HepG2 (cell line): ENCODE results near the gene CBLN3. TPM values are rescaled to one million over a fixed set of nuclear protein-coding genes. Genes with fewer than 3 reads are reported as not detected.

Experiments used
- ATAC-seq: fragments of 200-7000 bp; cut with Tn5 transposase; 3 replicates; pipeline ENCODE4 v1.9.1; 2020; ENCODE audit warnings: mild to moderate bottlenecking, moderate library complexity
- BruUV-seq: library from RNA; stranded (reverse); fragments of 400-500 nt; replicated peaks from 2 replicates; lab custom pipeline; 2021; lab: Mats Ljungman, UMichigan
- CTCF ChIA-PET: fragments of 300-600 bp; formaldehyde crosslinking; extraction: SDS; loops from one replicate; lab custom pipeline; 2021; ENCODE audit warnings: low total read pairs, inconsistent platforms, low intra/inter-chr PET ratio; lab: Yijun Ruan, JAX
- POLR2A ChIA-PET: fragments of 350-600 bp; sonication (Branson Sonifier 250); formaldehyde crosslinking; loops from one replicate; lab custom pipeline; 2020; ENCODE audit warnings: antibody characterized with exemption, inconsistent platforms; lab: Yijun Ruan, JAX
- DNase-seq: peaks from one replicate; pipeline ENCODE4 v3.0.0-alpha.2; 2015; ENCODE audit warnings: low spot score
- FAIRE-seq: peaks from 3 replicates; lab custom pipeline; 2011; peaks lifted over from hg19 to GRCh38; lab: Jason Lieb, UNC
- H2AFZ ChIP-seq: one replicate; pipeline ENCODE4 v1.6.1; 2011; ENCODE audit warnings: low read length, inconsistent platforms
- H3K27ac ChIP-seq: fragments of 300-600 bp; 3 replicates; pipeline ENCODE4 v1.8.0; 2011; ENCODE audit warnings: mixed run types, mild to moderate bottlenecking, mixed read lengths, low read length, inconsistent platforms; ENCODE audit not compliant: insufficient read depth; ENCODE audit errors: extremely low read length
- H3K27me3 ChIP-seq, 2 experiments: fragments of 200-600 bp in 1 of 2; 2 replicates in 1 of 2; 3 replicates in 1 of 2; pipeline versions ENCODE4 v1.6.0 to v1.8.0; 2011; ENCODE audit warnings: low read length in 2 of 2, mild to moderate bottlenecking in 2 of 2, moderate library complexity in 2 of 2, inconsistent platforms in 1 of 2; ENCODE audit not compliant: insufficient read depth in 2 of 2, control insufficient read depth in 1 of 2
- H3K36me3 ChIP-seq, 2 experiments: fragments of 200-600 bp in 1 of 2; replicated peaks in 1 of 2; 2 replicates in 1 of 2; 3 replicates in 1 of 2; pipeline versions ENCODE4 v1.5.1 to v1.8.0; 2011; ENCODE audit warnings: low read length in 2 of 2, inconsistent platforms in 1 of 2; ENCODE audit not compliant: insufficient read depth in 2 of 2, control insufficient read depth in 1 of 2
- H3K4me1 ChIP-seq: 2 replicates; pipeline ENCODE4 v1.5.1; 2012; ENCODE audit warnings: low read length, inconsistent platforms; ENCODE audit not compliant: insufficient read depth
- H3K4me2 ChIP-seq: 2 replicates; pipeline ENCODE4 v1.6.0; 2011; ENCODE audit warnings: low read depth, low read length, inconsistent platforms
- H3K4me3 ChIP-seq, 3 experiments: fragments of 200-600 bp in 1 of 3; sonication (generic), shearing (Covaris generic) in 1 of 3; replicated peaks in 1 of 3; 2 replicates each; pipeline ENCODE4 v1.5.1; 2011 to 2016; ENCODE audit warnings: low read length in 3 of 3, inconsistent platforms in 2 of 3, low read depth in 2 of 3, mild to moderate bottlenecking in 2 of 3, control low read depth in 1 of 3, mixed read lengths in 1 of 3; ENCODE audit not compliant: insufficient read depth in 1 of 3
- H3K79me2 ChIP-seq: one replicate; pipeline ENCODE4 v1.6.1; 2011; ENCODE audit warnings: low read length, inconsistent platforms; ENCODE audit not compliant: insufficient read depth
- H3K9ac ChIP-seq: 2 replicates; pipeline ENCODE4 v1.6.0; 2011; ENCODE audit warnings: mild to moderate bottlenecking, low read depth, low read length, inconsistent platforms; ENCODE audit not compliant: insufficient read depth
- H3K9me3 ChIP-seq: 2 replicates; pipeline ENCODE4 v1.5.1; 2012; ENCODE audit warnings: mild to moderate bottlenecking, low read length
- H4K20me1 ChIP-seq: 2 replicates; pipeline ENCODE4 v1.6.0; 2011; ENCODE audit warnings: inconsistent platforms, mild to moderate bottlenecking, low read length, moderate library complexity; ENCODE audit not compliant: insufficient read depth
- ARID5B ChIP-seq: IDR thresholded peaks from 2 replicates; pipeline ENCODE4 v1.4.0; 2020; ENCODE audit warnings: mild to moderate bottlenecking, missing genetic modification reagents
- GATA4 ChIP-seq: sonication (generic); IDR thresholded peaks from 2 replicates; pipeline ENCODE4 v1.6.1; 2016; ENCODE audit warnings: antibody characterized with exemption, low read depth, borderline replicate concordance
- GATAD1 ChIP-seq: IDR thresholded peaks from 2 replicates; pipeline ENCODE4 v1.6.1; 2016; ENCODE audit warnings: missing genetic modification reagents, missing compliant biosample characterization
- KAT8 ChIP-seq: IDR thresholded peaks from 2 replicates; pipeline ENCODE4 v1.6.1; 2016; ENCODE audit warnings: missing genetic modification reagents, missing compliant biosample characterization
- SMAD3 ChIP-seq: sonication (generic); formaldehyde crosslinking; IDR thresholded peaks from 2 replicates; pipeline ENCODE4 v1.4.0; 2020; ENCODE audit warnings: missing genetic modification reagents
- ZIK1 ChIP-seq: sonication (generic); formaldehyde crosslinking; IDR thresholded peaks from 2 replicates; pipeline ENCODE4 v1.5.0; 2020; ENCODE audit warnings: mild to moderate bottlenecking, low read depth, missing genetic modification reagents, borderline replicate concordance
- ZNF230 ChIP-seq: sonication (generic); formaldehyde crosslinking; IDR thresholded peaks from 2 replicates; pipeline ENCODE4 v1.4.0; 2020; ENCODE audit warnings: mild to moderate bottlenecking, missing genetic modification reagents
- ZNF609 ChIP-seq: sonication (generic); formaldehyde crosslinking; IDR thresholded peaks from 2 replicates; pipeline ENCODE4 v1.4.0; 2020; ENCODE audit warnings: mild to moderate bottlenecking, missing genetic modification reagents, borderline replicate concordance
- ZNF777 ChIP-seq: sonication (generic); formaldehyde crosslinking; IDR thresholded peaks from 2 replicates; pipeline ENCODE4 v1.4.0; 2020; ENCODE audit warnings: missing genetic modification reagents
- WGBS: methylation state at CpG from one replicate; pipeline ENCODE4 v1.1.6; 2017; ENCODE audit warnings: low lambda C conversion rate; 5-methylcytosine and 5-hydroxymethylcytosine counted together
- in situ Hi-C: cut with HindIII; loops from 2 replicates; pipeline ENCODE4 v1.10.0; 2017; ENCODE audit warnings: low pct_unique_long_range_greater_than_20kb; ENCODE audit not compliant: extremely low pct_ligation_motif_present
- intact Hi-C: fragments of 100-400 bp; cut with micrococcal nuclease; formaldehyde crosslinking; loops from one replicate; pipeline ENCODE4 v1.10.0; 2022; ENCODE audit not compliant: unreplicated experiment
- polyA plus RNA-seq, 8 experiments: library from polyadenylated mRNA; depleted of rRNA in 3 of 8; stranded (reverse) in 7 of 8; unstranded in 1 of 8; fragments of >200 nt; fragmentation: Illumina TruSeq in 4 of 8; extraction: Trizol in 4 of 8; gene quantifications; 2 replicates each; pipeline versions ENCODE4 v1.2.1 to v1.2.3, GENCODE V29; 2011 to 2016; ENCODE audit warnings: low read depth in 4 of 8, missing spikeins in 1 of 8, mixed read lengths in 1 of 8; ENCODE audit not compliant: insufficient read depth in 1 of 8
- total RNA-seq, 5 experiments: library from RNA; depleted of rRNA; stranded (reverse); fragments of >200 nt; fragmentation: Illumina TruSeq; extraction: Trizol; gene quantifications; 2 replicates each; pipeline ENCODE4 v1.2.3, GENCODE V29; 2016; ENCODE audit warnings: low read depth in 1 of 5
- TF ChIP-seq, protein P1 (sequence below): sonication (generic); formaldehyde crosslinking; IDR thresholded peaks from 2 replicates; pipeline ENCODE4 v1.5.0; 2020; ENCODE audit warnings: missing genetic modification reagents
- TF ChIP-seq, protein P2 (sequence below): sonication (generic); formaldehyde crosslinking; IDR thresholded peaks from 2 replicates; pipeline ENCODE4 v1.4.0; 2020; ENCODE audit warnings: mild to moderate bottlenecking, low read depth, missing genetic modification reagents

Gene CBLN3
- total and polyA plus RNA-seq, 2 of the 13 experiments (the other 11 are each of a cell fraction or from before 2014, with no cell fraction given), result 0.66 to 0.98 TPM

DNA sequence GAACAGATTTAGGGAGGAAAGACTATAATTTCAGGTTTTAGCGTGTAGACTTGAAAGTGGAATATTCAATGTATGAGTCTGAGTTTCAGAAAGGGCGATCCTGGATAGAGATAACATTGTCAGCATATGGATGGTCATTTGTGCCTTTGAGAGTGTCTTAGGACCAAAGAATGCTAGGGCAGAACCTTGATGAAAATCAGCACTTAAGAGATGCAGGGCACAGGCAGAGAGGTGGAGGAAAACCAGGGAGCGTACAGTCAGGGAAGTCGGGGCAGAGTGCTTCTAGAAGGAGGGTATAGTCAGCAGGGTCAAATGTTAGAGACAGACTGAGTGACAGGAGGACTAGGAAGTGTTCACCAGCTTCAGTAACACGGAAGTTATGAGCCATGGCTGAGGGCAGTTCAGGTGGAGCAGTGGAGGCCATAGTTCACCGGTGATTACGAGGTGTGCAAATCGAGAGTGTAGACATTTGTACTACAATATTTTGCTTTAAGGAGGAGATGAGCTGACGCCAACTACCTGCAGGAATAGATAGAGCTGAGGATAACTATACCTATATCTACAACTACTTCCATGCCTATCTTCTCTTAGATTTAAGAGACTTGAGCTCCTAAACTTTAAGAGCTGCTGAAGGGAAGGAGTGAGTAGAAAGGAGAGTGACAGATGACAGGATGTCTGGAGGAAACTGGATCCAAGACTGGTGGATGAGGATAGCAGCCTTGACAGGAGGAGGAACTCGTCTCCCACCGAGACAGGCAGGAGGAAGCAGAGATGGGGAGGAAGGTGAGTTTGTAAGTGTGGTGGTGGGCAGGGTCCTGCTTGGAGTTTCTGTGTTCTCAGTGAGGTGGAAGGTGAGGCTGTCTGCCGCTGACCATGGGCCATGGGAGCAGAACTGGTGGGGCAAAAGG is 6.5 kb downstream of the CBLN3 start:
- peak overlapping the region; percentile 60 for H3K4me2 ChIP-seq
- in situ Hi-C loops, result no loop called here
- FAIRE-seq, result peak; percentile 59
- TF ChIP-seq ZNF777 (CRISPR knock-in tag), result no peak
- peak; percentile 24; the same call in 1 of the 2 replicates for TF ChIP-seq GATAD1
- TF ChIP-seq, protein P1, sequence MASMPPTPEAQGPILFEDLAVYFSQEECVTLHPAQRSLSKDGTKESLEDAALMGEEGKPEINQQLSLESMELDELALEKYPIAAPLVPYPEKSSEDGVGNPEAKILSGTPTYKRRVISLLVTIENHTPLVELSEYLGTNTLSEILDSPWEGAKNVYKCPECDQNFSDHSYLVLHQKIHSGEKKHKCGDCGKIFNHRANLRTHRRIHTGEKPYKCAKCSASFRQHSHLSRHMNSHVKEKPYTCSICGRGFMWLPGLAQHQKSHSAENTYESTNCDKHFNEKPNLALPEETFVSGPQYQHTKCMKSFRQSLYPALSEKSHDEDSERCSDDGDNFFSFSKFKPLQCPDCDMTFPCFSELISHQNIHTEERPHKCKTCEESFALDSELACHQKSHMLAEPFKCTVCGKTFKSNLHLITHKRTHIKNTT (CRISPR knock-in tag), result no peak
- TF ChIP-seq ZNF230 (CRISPR knock-in tag), result 0 out of 2 replicates have a peak, but pooled peaks have one; percentile 31
- peak; percentile 80 for TF ChIP-seq ZIK1
- TF ChIP-seq KAT8 (CRISPR knock-in tag), result peak; percentile 75
- TF ChIP-seq ARID5B, result peak; percentile 43; the same call in 1 of the 2 replicates
- TF ChIP-seq ZNF609 (CRISPR knock-in tag), result 0 out of 2 replicates have a peak, but pooled peaks have one; percentile 21
- TF ChIP-seq SMAD3 (CRISPR knock-in tag), result 0 out of 2 replicates have a peak, but pooled peaks have one; percentile 34
- TF ChIP-seq, protein P2, sequence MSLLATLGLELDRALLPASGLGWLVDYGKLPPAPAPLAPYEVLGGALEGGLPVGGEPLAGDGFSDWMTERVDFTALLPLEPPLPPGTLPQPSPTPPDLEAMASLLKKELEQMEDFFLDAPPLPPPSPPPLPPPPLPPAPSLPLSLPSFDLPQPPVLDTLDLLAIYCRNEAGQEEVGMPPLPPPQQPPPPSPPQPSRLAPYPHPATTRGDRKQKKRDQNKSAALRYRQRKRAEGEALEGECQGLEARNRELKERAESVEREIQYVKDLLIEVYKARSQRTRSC, result 0 out of 2 replicates have a peak, but pooled peaks have one; percentile 68
- no peak for TF ChIP-seq GATA4

More for the DNA sequence above, 6.5 kb downstream of the CBLN3 start:
- Histone ChIP-seq H3K36me3 (no peaks in the 10 kb centered on the region), H4K20me1 (no peaks in the 10 kb centered on the region), H3K9me3 (no peaks in the 10 kb centered on the region), H2AFZ (peak overlapping the region; percentile 77), H3K79me2 (no peaks in the 10 kb centered on the region), H3K4me1 (peaks cover 55% of the 10 kb centered on the region), H3K9ac (peak overlapping the region; percentile 0; the same call in 1 of the 2 replicates), H3K27ac (no peak overlapping the region), H3K4me3 (peak overlapping the region in 1 of 3 experiments; percentile 0; a peak in 1 of 6 replicates), H3K27me3 (peaks cover 0 to 7% of the 10 kb centered on the region in 2 experiments; a peak in 2 of 5 replicates)
- 27% methylated on average over 12 of the region's 12 CpGs for WGBS
- intact Hi-C loops, result no loop called here
- CTCF ChIA-PET, result no interaction called here
- POLR2A ChIA-PET, result interaction anchor here (0.7 to 6.6 kb wide), 6 partner anchors 8 to 181 kb away, joined by 3 to 46 read pairs (median 4); partner anchors contain the start of genes CBLN3, KHNYN and TINF2
- peak; percentile 43 for ATAC-seq
- no peak for DNase-seq
- no TSS peak for BruUV-seq
